ENCODE measurements around the gene SORCS1. TPM values are rescaled to one million over a fixed set of nuclear protein-coding genes. Genes with fewer than 3 reads are reported as not detected.

The SORCS1 gene
- total and polyA plus RNA-seq, 4 donors, result 0.04 to 3.5 (median 0.05) TPM

DNA sequence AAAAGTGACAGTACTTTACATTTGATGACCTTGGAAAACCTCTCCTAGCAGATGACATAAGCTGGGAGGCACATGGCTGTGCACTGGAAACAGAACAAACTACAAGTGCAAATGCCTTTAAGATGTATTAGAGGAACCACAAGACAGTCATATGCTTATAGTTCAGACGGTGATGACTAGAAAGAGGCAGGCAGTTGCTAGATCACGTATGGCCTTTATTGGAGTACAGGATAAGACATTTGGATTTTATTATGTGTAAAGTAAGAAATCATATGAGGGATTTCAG lies 290.0 kb downstream of the SORCS1 start:
- ATAC-seq (ENCODE audit: insufficient read depth, low FRiP score) (no peak), DNase-seq (no peak)

DNA sequence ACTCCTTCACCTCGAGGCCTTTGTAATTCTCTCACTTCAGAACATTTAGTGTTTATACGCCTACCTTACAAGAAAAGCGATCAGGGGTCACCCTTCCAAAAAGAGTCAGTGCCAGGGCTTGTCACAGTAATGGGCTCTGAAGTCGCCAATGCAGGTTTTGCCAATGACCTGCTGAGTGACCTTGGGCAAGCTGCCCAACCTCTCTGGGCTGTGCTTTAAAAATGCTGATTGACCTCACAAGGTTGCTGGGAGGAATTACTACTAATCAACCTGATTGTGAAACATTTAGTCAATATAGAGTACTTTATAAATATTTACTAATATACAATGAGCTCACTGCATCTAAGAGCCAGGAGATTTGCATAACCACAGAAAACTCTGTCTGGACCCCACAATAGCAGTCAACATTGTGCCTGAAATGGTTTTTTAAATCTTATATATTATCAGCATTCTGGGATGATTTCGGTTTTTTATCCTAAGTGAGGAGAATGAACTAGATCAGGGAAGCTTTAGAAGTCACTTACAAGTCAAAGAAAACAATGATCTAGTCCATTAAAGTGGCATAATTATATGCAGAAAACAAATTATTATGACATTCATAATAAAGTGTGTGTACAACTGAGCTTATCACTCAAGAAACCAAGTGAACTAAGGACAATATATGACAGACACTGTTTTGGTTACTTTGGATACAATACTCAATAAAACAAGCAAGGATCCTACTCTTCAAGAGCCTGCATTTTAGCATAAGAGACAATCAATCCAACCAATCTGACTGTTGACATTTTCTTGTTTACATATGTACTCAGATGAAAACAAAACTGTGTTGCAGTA lies 290.5 kb downstream of the SORCS1 start:
- Histone ChIP-seq H3K9ac (ENCODE audit: insufficient read depth in 1 of 2, low read length in 2 of 2) (no peak overlapping the region), H3K4me3 (no peak overlapping the region), H3K4me1 (ENCODE audit: control insufficient read depth in 5 of 5, insufficient read depth in 5 of 5, low read length in 5 of 5) (no peaks in the 10 kb centered on the region), H3K36me3 (ENCODE audit: control insufficient read depth in 4 of 4, insufficient read depth in 4 of 4, low read length in 4 of 4) (no peaks in the 10 kb centered on the region), H3K27me3 (ENCODE audit: control insufficient read depth in 3 of 3, insufficient read depth in 3 of 3, low read length in 2 of 3) (no peaks in the 10 kb centered on the region), H3K9me3 (ENCODE audit: control insufficient read depth in 4 of 4, insufficient read depth in 3 of 4, low read length in 3 of 4) (peaks cover 0 to 3% (median under 1%) of the 10 kb centered on the region in 4 donors), H3K27ac (ENCODE audit: low read depth in 1 of 2, low read length in 1 of 2) (no peak overlapping the region)
- 84 to 90% methylated on average over 5 of the region's 5 CpGs for WGBS, 2 donors
- DNase-seq (no peak), ATAC-seq (ENCODE audit: insufficient read depth, low FRiP score) (no peak)
- TF ChIP-seq, protein P1, sequence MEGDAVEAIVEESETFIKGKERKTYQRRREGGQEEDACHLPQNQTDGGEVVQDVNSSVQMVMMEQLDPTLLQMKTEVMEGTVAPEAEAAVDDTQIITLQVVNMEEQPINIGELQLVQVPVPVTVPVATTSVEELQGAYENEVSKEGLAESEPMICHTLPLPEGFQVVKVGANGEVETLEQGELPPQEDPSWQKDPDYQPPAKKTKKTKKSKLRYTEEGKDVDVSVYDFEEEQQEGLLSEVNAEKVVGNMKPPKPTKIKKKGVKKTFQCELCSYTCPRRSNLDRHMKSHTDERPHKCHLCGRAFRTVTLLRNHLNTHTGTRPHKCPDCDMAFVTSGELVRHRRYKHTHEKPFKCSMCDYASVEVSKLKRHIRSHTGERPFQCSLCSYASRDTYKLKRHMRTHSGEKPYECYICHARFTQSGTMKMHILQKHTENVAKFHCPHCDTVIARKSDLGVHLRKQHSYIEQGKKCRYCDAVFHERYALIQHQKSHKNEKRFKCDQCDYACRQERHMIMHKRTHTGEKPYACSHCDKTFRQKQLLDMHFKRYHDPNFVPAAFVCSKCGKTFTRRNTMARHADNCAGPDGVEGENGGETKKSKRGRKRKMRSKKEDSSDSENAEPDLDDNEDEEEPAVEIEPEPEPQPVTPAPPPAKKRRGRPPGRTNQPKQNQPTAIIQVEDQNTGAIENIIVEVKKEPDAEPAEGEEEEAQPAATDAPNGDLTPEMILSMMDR (IDR thresholded peaks at IDR 0.05; ENCODE audit: control extremely low read depth, extremely low read depth), result no peak

More for the DNA sequence above, 290.0 kb downstream of the SORCS1 start:
- Histone ChIP-seq H3K27me3 (ENCODE audit: control insufficient read depth in 3 of 3, insufficient read depth in 3 of 3, low read length in 2 of 3) (no peaks in the 10 kb centered on the region), H3K9me3 (ENCODE audit: control insufficient read depth in 4 of 4, insufficient read depth in 3 of 4, low read length in 3 of 4) (peaks cover 0 to 3% (median 1%) of the 10 kb centered on the region in 4 donors), H3K36me3 (ENCODE audit: control insufficient read depth in 4 of 4, insufficient read depth in 4 of 4, low read length in 4 of 4) (no peaks in the 10 kb centered on the region), H3K4me3 (no peak overlapping the region), H3K9ac (ENCODE audit: insufficient read depth in 1 of 2, low read length in 2 of 2) (no peak overlapping the region), H3K4me1 (ENCODE audit: control insufficient read depth in 5 of 5, insufficient read depth in 5 of 5, low read length in 5 of 5) (no peaks in the 10 kb centered on the region), H3K27ac (ENCODE audit: low read depth in 1 of 2, low read length in 1 of 2) (no peak overlapping the region)
- TF ChIP-seq, protein P1 (IDR thresholded peaks at IDR 0.05; ENCODE audit: control extremely low read depth, extremely low read depth), result no peak
- 83 to 84% methylated on average over 2 of the region's 2 CpGs for WGBS, 2 donors

DNA sequence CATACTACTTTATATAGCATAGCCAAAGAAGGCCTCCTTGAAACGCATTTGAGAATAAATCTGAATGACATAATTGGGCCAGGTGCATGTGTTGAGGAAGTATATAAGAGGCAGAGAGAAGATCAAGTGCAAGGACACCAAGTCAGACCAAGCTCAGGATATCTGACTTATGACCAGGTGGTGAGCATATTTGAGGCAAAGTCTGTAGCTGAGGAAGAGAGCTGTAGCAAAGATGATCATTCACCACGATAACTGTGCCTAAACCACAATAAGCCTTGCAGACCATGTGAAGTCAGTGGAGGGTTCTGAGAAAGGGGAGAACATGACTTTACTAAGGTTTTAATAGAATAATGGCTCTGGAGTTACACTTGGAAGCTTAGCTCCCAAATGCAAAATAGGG lies 292.3 kb downstream of the SORCS1 start:
- no peak overlapping the region for H3K4me3 ChIP-seq
- WGBS, 2 donors, result 75% methylated on average over 2 of the region's 2 CpGs
- TF ChIP-seq, protein P1 (IDR thresholded peaks at IDR 0.05; ENCODE audit: control extremely low read depth, extremely low read depth), result no peak
- H3K9ac ChIP-seq (ENCODE audit: insufficient read depth in 1 of 2, low read length in 2 of 2), result no peak overlapping the region
- no peaks in the 10 kb centered on the region for H3K4me1 ChIP-seq (ENCODE audit: control insufficient read depth in 5 of 5, insufficient read depth in 5 of 5, low read length in 5 of 5)
- no peaks in the 10 kb centered on the region for H3K36me3 ChIP-seq (ENCODE audit: control insufficient read depth in 4 of 4, insufficient read depth in 4 of 4, low read length in 4 of 4)
- H3K9me3 ChIP-seq (ENCODE audit: control insufficient read depth in 4 of 4, insufficient read depth in 3 of 4, low read length in 3 of 4), result peaks cover 0 to 3% (median under 1%) of the 10 kb centered on the region in 4 donors
- no peak for ATAC-seq (ENCODE audit: insufficient read depth, low FRiP score)
- H3K27ac ChIP-seq (ENCODE audit: low read depth in 1 of 2, low read length in 1 of 2), result no peak overlapping the region
- DNase-seq, result no peak
- no peaks in the 10 kb centered on the region for H3K27me3 ChIP-seq (ENCODE audit: control insufficient read depth in 3 of 3, insufficient read depth in 3 of 3, low read length in 2 of 3)

All from lung (tissue), 12 donors.